DND-41 (cell line): ENCODE results near the gene CR1L.

Source experiments
- ATAC-seq: fragments of 200-7000 bp; cut with Tn5 transposase; 3 replicates; pipeline ENCODE4 v1.9.1; 2021; ENCODE audit warnings: low read depth; ENCODE audit not compliant: insufficient read depth
- DNase-seq: peaks from one replicate; pipeline ENCODE4 v3.0.0-alpha.2; 2020
- H2AFZ ChIP-seq: 2 replicates; pipeline ENCODE4 v1.6.0; 2012; ENCODE audit warnings: low read depth, low read length
- H3K27ac ChIP-seq: 2 replicates; pipeline ENCODE4 v1.5.1; 2012; ENCODE audit warnings: low read length, inconsistent platforms
- H3K27me3 ChIP-seq: fragments of 200-600 bp; sonication (generic); 2 replicates; pipeline ENCODE4 v1.6.0; 2012; ENCODE audit warnings: low read length, mild to moderate bottlenecking, inconsistent platforms; ENCODE audit not compliant: insufficient read depth, poor library complexity
- H3K36me3 ChIP-seq: 2 replicates; pipeline ENCODE4 v1.5.1; 2012; ENCODE audit warnings: low read length, inconsistent platforms; ENCODE audit not compliant: insufficient read depth
- H3K4me1 ChIP-seq: 2 replicates; pipeline ENCODE4 v1.5.1; 2012; ENCODE audit warnings: mild to moderate bottlenecking, low read length; ENCODE audit not compliant: insufficient read depth
- H3K4me2 ChIP-seq: 2 replicates; pipeline ENCODE4 v1.6.0; 2012; ENCODE audit warnings: mild to moderate bottlenecking, moderate library complexity, low read length, inconsistent platforms; ENCODE audit not compliant: insufficient read depth
- H3K4me3 ChIP-seq, 2 experiments: fragments of 200-600 bp in 1 of 2; shearing (Covaris generic) in 1 of 2; 2 replicates each; pipeline ENCODE4 v1.5.1; 2012 to 2016; ENCODE audit warnings: inconsistent platforms in 2 of 2, low read length in 2 of 2, mild to moderate bottlenecking in 2 of 2, low read depth in 1 of 2, moderate library complexity in 1 of 2
- H3K79me2 ChIP-seq: 2 replicates; pipeline ENCODE4 v1.6.0; 2012; ENCODE audit warnings: low read length, inconsistent platforms; ENCODE audit not compliant: insufficient read depth
- H3K9ac ChIP-seq: 2 replicates; pipeline ENCODE4 v1.6.0; 2012; ENCODE audit warnings: low read depth, mild to moderate bottlenecking, inconsistent platforms, low read length, moderate library complexity
- H3K9me3 ChIP-seq: 2 replicates; pipeline ENCODE4 v1.5.1; 2012; ENCODE audit warnings: low read length, moderate library complexity, mild to moderate bottlenecking, inconsistent platforms; ENCODE audit not compliant: insufficient read depth, severe bottlenecking
- H4K20me1 ChIP-seq: 2 replicates; pipeline ENCODE4 v1.6.0; 2012; ENCODE audit warnings: low read length; ENCODE audit not compliant: insufficient read depth
- EZH2 ChIP-seq: IDR thresholded peaks from 3 replicates; pipeline ENCODE4 v1.6.1; 2012; ENCODE audit warnings: borderline replicate concordance, low read depth, mild to moderate bottlenecking, moderate library complexity, low read length, inconsistent platforms; ENCODE audit not compliant: severe bottlenecking
- TF ChIP-seq, protein P1 (sequence below): IDR thresholded peaks from 2 replicates; pipeline ENCODE4 v1.5.1; 2012; ENCODE audit warnings: borderline replicate concordance, low read length, moderate library complexity, mild to moderate bottlenecking; ENCODE audit not compliant: poor library complexity, severe bottlenecking; ENCODE audit errors: extremely low read depth

The CR1L gene

DNA sequence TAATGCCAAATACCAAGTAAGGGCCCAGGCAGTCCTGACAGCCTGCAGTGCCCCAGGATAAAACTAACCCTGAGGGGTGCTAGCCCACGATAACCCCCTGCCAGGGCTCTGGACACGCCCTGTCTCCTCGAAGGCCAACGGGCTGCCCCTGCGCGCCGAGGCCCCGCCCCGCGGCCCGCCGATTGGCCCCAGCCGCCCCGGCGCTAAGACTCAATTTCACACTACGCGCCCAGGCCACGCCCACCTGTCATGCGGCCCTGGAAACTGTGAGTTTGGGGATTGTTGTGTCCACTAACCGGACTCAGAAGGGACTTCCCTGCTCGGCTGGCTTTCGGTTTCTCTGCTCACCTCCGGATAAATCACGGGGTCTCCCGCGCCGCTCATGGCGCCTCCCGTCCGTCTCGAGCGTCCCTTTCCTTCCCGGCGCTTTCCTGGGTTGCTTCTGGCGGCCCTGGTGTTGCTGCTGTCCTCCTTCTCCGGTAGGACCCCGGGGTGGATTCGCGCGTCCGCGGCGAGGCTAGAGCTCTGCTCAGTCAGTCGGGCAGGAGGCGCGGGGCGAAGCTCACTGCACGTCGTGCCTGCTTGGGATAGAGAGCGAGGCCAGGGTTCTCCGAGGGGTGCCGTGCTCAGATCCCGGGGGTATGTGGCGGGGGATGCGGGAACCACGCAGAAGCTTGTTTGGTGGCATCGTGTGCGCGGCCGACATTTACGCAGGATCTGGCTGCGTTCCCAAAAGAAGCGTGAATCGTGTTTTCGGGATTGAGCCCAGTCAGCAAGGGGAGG lies at the start of gene CR1L:
Gene CR1L, plus strand, starts transcription at position 282 of the 783 bp plus-strand sequence. Its CDS starts 101 bp downstream, at position 383.
- H3K79me2 ChIP-seq, result no peaks in the 10 kb centered on the region
- H3K27me3 ChIP-seq, result peaks cover 18% of the 10 kb centered on the region
- no peak within 1 kb of the TSS for H3K27ac ChIP-seq
- H3K36me3 ChIP-seq, result no peaks in the 10 kb centered on the region
- H3K9ac ChIP-seq, result no peak within 1 kb of the TSS
- TF ChIP-seq, protein P1, sequence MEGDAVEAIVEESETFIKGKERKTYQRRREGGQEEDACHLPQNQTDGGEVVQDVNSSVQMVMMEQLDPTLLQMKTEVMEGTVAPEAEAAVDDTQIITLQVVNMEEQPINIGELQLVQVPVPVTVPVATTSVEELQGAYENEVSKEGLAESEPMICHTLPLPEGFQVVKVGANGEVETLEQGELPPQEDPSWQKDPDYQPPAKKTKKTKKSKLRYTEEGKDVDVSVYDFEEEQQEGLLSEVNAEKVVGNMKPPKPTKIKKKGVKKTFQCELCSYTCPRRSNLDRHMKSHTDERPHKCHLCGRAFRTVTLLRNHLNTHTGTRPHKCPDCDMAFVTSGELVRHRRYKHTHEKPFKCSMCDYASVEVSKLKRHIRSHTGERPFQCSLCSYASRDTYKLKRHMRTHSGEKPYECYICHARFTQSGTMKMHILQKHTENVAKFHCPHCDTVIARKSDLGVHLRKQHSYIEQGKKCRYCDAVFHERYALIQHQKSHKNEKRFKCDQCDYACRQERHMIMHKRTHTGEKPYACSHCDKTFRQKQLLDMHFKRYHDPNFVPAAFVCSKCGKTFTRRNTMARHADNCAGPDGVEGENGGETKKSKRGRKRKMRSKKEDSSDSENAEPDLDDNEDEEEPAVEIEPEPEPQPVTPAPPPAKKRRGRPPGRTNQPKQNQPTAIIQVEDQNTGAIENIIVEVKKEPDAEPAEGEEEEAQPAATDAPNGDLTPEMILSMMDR, result no peak
- no peak for TF ChIP-seq EZH2
- H4K20me1 ChIP-seq, result no peaks in the 10 kb centered on the region
- H3K9me3 ChIP-seq, result no peaks in the 10 kb centered on the region
- DNase-seq, result no peak
- no peak within 1 kb of the TSS for H2AFZ ChIP-seq
- no peak within 1 kb of the TSS for H3K4me2 ChIP-seq
- ATAC-seq, result no peak
- H3K4me3 ChIP-seq, result no peak within 1 kb of the TSS
- no peaks in the 10 kb centered on the region for H3K4me1 ChIP-seq

DNA sequence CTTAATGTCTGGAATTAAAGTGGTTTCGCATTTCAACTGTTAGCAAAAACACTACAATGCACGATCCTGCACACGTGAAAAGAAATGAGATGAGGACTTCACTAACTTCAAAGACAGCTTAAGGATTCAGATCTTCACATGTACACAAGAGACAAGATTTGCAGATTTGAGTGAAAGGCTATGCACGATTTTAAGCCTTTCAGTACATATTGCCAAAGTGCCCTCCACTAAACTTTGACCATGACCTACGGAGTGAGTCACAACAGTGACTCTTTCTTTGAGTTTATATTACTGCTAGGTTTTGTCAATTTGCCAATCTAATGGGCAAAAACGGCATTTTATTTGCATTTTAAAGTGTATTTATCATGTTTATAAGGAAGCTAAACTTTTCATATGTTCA lies 41.2 kb upstream of the CR1L start:
- TF ChIP-seq, protein P1, result no peak
- no peak for TF ChIP-seq EZH2
- H3K79me2 ChIP-seq, result no peaks in the 10 kb centered on the region
- H3K9me3 ChIP-seq, result no peaks in the 10 kb centered on the region
- no peaks in the 10 kb centered on the region for H4K20me1 ChIP-seq
- no peak overlapping the region for H3K9ac ChIP-seq
- no peaks in the 10 kb centered on the region for H3K4me1 ChIP-seq
- ATAC-seq (no peak), DNase-seq (no peak)
- no peak overlapping the region for H3K4me2 ChIP-seq
- peaks cover 17% of the 10 kb centered on the region for H3K27me3 ChIP-seq
- no peaks in the 10 kb centered on the region for H3K36me3 ChIP-seq
- no peak overlapping the region for H3K4me3 ChIP-seq
- H2AFZ ChIP-seq, result no peak overlapping the region
- H3K27ac ChIP-seq, result no peak overlapping the region

DNA sequence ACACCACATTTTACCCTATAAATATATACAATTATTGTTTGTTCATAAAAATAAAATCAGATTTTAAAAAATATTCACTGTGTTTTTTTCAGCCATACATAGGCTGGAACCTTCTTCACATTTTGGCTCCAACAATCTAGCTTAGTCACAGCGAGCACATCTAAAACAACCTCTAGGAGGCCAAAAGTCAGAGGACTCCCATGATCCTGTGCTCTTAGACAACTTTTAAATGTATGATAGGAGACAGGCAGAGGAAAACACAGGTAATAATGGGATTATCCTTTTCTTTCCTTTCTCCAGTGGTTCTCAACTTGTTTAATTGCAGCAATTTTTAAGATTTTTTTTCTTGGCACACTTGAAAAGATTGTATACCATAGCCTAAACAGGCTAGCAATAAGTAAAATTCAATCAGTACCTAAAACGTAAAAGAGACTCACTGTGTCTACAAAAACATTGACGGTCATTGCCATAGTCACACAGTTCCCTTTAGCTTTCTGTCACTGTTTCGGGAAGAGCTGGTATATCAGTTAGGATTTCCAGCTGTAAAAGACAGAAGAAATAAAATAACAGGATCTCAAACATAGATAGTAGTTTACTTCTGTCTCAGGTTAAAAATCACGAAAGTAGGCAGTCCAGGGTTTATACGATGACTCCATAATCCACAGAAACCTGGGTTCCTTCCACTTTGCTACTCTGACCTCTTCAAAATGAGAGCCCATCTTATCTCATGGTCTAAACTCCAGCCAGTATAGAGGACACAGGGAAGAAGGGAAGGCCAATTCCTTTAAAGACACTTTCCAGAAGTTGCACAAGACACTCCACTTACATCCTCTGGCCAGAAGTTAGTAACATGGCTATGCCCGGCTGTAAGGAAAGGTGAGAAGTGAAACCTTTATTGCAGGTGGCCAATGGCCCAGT lies 39.2 kb upstream of the CR1L start:
- Histone ChIP-seq H3K4me3 (no peak overlapping the region), H3K4me1 (no peaks in the 10 kb centered on the region), H3K27ac (no peak overlapping the region), H3K4me2 (no peak overlapping the region), H3K9ac (no peak overlapping the region), H3K27me3 (peaks cover 16% of the 10 kb centered on the region), H3K79me2 (no peaks in the 10 kb centered on the region), H3K36me3 (no peaks in the 10 kb centered on the region), H4K20me1 (no peaks in the 10 kb centered on the region), H3K9me3 (no peaks in the 10 kb centered on the region), H2AFZ (no peak overlapping the region)
- ATAC-seq (no peak), DNase-seq (no peak)
- TF ChIP-seq, protein P1, result no peak
- no peak for TF ChIP-seq EZH2
